Measurements from ENCODE around the gene CTDNEP1.
A peak's percentile ranks its signal among the peaks of the same experiment; 100 is the strongest.
"Not testable (repeated sequence)": the region's sequence is repeated elsewhere in the genome, so short reads cannot be mapped to it uniquely, and the experiment has no call there.

The CTDNEP1 gene

GRCh38 chr17:7248796-7249195 lies 2.7 kb downstream of the CTDNEP1 start:
- DNase-seq (ENCODE audit: low spot score), result no peak

DNA sequence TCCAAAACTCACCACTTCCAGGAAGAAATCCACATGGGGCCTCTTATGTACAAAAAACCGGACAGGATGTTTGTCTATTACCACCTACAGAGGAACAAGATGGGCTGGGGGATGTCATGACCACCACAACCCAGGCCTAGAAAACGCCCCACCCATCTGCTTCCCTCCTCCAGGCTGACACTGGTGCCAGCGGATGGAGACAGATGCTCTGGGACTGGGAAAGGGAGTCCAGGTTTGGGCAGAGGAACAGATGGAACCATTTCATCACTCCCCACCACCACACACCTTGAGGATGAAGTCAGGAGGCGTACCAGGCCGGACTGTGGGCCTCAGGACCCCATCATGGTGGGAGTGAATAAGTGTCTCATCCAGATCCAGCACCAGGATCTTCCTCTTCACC lies 4.8 kb downstream of the CTDNEP1 start:
- DNase-seq (ENCODE audit: low spot score), result no peak

DNA sequence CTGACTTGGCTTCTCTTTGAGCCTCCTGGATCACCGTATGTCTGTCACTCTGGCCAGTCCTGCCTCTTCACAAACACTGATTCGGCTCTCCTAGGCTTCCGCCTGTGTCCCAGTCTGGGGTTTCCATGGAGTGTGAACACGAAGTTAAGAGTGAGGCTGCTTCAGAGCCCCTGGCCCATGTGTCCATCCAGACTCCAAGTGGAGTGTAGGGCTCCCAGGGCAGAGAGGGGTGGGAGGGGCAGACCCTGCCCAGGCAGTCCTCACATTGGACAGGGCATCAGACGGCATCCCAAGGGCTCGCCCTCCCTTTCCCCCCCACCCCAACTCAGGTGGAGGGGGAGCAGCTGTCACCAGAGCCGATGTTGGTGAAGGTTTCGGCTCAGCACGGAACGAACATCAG lies 7.7 kb downstream of the CTDNEP1 start:
- not testable (repeated sequence) for DNase-seq (ENCODE audit: low spot score)

GRCh38 chr17:7243453-7243729 lies 8.1 kb downstream of the CTDNEP1 start:
- DNase-seq (ENCODE audit: low spot score), result no peak

GRCh38 chr17:7242717-7243452 lies 8.6 kb downstream of the CTDNEP1 start:
- DNase-seq (ENCODE audit: low spot score), result peak; percentile 94

DNA sequence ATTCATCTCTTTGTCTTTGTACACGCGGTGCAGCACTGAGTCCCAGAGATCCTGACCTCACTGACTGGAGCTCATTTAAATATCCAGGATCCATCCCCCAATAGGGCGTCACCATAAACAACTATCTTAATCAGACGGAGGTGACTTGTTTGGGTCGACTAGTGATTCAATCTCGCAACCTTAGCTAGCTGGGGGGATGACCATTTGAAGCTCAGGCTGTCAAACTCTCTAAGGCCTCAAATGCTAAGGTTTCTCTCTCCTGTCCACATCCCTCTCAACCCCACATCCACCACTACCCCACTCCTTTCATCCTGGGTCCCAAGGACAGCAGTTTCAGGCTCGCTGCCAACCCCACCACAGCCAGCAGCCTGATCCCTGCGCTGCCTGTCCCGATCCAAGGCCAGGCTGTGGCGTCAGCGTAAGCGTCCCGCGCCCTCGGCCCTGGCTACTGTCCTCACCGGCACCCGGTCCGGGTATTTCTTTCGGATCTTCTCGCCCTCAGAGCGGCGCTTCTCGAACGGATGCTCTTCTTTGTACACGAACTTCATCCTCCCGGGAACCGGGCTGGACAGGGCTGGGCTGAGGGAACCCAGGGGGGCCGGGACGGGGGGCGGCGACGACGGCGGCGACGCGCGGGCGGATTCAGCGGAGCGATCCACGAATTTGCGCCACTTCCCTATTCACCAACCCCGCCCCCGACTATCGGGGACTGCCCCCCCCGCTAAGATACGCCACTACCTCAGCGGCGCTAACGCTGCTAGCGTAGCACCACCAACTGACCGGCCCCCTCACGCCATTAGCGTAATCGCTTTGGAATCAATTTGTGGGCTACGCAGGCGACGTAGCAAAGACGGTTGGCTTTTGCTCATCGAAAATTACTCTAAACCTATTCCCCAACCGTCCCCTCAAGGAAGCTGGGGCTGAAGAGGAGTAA lies 9.5 kb downstream of the CTDNEP1 start, which contains the start of gene GABARAP:
TSS of gene GABARAP (minus strand) at position 667 of the 934 bp plus-strand sequence. CDS start at position 548, 119 bp downstream.
- DNase-seq (ENCODE audit: low spot score), result peak; percentile 98

DNA sequence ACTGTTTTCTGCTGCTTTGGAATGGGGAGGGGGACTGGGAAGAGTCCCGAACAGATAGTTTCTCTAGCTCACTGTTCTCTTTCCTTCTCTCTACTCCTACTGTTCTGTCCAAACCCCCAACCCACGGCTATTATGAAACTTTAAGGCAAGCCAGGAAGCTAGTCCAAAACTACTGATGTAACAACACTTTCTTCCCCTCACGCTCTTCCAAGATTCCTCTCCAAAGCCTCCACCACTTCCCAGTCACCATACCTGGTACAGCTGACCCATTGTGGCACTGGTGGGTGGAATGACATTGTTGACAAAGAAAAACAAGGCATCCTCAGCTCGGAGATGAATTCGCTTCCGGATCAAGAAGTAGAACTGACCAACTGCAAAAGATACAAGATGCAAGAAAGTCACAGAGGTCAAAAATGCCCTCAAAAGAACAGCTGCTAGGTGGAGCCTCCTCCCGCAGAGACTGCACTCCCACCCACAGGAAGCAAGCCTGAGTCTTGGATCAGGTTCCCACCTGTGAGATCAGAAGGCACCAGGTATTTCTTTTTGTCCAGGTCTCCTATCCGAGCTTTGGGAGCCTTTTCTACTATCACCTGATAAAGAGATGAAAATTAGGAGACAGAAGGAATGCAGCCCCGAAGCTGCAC lies 10.3 kb downstream of the CTDNEP1 start:
- peak; percentile 58 for DNase-seq (ENCODE audit: low spot score)

- no peak for DNase-seq (ENCODE audit: low spot score)
Measured at GRCh38 chr17:7240375-7240774, 11.2 kb downstream of the CTDNEP1 start.

- peak; percentile 99 for DNase-seq (ENCODE audit: low spot score)
Measured at GRCh38 chr17:7239091-7240027, 12.2 kb downstream of the CTDNEP1 start, which contains the start of gene PHF23. Gene PHF23 (minus strand): TSS chr17:7239457. CDS start chr17:7239279, 178 bp downstream.

DNA sequence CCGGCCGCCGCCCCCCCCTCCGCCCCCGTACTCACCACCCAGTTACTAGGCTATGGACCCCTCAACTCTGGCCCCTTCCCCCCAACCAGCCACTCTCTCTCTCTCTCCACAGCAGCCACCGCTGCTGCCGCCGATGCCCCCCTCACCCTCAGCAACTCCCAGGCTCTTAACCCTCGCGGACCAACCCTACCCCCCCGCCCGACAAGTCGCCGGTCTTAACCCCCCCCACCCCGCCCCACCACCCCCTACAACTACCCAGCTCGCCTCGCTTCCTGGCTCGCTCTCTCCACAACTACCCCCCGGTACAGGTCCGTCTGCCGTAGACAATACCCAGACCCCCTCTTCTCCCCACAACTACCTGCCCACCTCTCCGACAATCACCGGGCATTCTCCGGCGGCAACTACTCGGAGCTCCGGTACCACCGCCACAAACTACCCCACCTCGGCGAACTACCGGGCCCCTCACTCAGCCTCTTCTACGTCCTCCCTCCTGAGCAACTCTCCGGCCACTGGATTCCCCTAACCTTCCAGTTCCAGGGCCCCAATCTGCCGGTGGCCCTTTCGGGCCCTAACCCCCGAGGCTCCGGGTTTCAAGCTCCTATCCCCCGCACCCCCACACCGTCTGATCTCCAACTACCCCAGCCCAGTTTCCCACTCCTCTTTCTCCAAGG lies 13.0 kb downstream of the CTDNEP1 start:
- no peak for DNase-seq (ENCODE audit: low spot score)

DNA sequence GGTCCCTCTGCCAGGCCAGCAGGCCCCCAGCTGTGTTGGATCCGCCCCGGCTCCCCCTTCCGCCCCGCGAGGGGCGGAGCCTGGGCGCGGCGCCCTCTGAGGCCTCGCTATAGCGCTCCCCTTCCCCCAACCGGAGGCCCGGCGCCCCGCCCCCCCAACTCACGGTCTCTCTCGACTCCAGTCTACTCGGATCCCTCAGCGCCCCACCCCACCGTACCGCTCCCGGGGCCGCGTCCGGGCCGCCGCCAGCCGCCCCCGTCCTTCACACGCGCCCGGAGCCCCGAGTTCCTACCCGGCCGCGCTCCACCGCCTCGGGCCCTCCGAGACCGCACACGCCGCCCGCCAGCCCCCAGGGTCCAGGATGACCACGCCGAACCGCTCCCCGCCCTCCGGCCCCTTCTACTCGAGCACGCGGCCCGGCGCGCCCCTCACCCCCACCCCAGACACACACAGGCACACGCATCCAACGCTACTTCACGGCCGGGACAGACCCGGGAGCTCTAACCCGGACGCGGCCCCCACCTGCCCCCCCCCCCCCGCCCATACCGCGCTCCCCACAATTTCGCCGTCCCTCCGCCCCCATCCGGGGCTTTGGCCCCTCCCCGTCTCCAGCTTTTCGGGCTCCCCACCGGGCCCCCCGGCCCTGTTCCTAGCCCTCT lies 13.6 kb downstream of the CTDNEP1 start:
- peak; percentile 66 for DNase-seq (ENCODE audit: low spot score)

- no peak for DNase-seq (ENCODE audit: low spot score)
Measured at GRCh38 chr17:7237266-7237760, 14.2 kb downstream of the CTDNEP1 start.

- no peak for DNase-seq (ENCODE audit: low spot score)
Measured at GRCh38 chr17:7236808-7237207, 14.7 kb downstream of the CTDNEP1 start.

GRCh38 chr17:7235693-7236665 lies 15.6 kb downstream of the CTDNEP1 start:
- DNase-seq (ENCODE audit: low spot score), result peak; percentile 72

DNA sequence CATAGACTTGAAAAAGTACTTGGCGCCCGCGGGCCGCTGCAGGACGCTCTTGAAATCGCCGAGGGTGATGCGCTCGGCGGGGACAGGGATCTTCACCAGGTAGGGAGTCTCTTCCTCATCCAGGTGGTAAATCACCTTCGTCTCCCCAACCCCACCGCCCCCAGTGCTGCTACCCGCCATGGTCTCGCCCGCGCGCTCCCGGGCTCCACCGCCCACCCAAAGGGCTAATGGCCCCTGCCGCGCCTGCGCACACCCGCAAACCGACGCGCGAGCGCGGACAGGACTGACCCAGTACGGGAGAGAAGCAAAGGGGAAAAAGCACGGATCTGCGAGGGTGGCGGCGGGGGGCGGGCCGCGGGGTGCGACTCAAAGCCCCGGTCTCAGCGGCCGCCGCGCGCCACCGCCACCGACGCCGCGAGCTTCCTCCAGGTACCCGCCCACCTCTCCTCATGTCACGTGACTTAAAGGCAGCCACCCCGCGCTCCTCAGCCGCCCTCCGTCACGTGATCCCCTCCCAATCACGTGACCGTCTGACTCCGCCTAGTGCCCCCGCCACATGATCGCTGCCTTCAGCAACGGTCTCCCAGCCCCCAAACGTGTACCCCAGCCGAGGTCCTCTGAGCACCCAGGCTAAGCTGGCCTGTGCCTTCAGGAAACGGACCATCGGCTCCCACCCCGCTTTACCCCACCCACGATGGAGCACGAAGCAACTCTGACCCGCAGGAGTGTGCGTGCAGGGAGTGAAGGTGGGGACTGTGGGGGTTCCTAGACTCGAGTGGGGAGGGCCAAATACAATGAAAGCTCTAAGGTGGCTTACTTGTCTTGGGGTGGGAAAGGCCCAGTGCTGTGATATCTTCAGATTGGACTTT lies 17.2 kb downstream of the CTDNEP1 start, which contains the start of gene DVL2:
TSS of gene DVL2 (minus strand) at position 435 of the 869 bp plus-strand sequence. CDS start at position 180, 255 bp downstream.
- peak; percentile 94 for DNase-seq (ENCODE audit: low spot score)

DNA sequence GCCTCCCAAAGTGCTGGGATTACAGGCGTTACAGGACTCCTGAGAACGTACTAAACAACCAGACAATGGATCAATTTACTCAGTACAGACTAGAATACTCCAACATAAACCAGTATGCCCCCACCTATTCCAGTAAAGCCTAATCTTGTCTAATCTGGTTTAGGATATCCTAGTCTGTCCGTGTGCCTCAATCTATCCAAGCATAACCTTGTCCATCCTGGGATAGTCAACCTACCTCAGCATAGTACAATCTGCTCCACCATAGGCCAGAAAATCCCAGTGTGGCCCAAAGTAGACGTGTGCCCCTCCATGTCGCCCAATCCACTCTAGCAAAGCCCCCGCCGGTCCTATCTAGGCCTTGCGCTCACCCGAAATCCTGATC lies 17.8 kb downstream of the CTDNEP1 start:
- peak; percentile 59 for DNase-seq (ENCODE audit: low spot score)

DNA sequence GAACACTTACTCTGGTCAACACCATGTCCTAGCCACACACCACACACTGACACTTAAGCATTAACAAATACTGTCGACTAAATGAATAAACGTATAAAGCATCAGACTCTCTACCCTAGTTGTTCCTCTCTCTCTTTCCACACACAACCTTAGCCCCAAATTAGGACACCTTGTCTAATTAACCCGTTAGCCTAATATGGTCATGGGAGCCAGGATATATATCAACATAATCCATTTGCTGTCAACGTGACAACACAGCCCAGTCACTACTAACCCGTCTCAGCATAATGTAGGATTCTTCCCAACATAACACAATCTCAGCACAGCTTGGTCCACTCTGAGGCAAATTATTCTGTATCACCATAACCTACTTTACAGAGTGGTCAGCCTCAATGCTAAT lies 19.4 kb downstream of the CTDNEP1 start:
- DNase-seq (ENCODE audit: low spot score), result no peak

- no peak for DNase-seq (ENCODE audit: low spot score)
Measured at GRCh38 chr17:7229504-7229903, 22.0 kb downstream of the CTDNEP1 start.
